Measurements from ENCODE around the gene VCX3A. TPM values are rescaled to one million over a fixed set of nuclear protein-coding genes. Genes with fewer than 3 reads are reported as not detected.
"Not testable (repeated sequence)": the region's sequence is repeated elsewhere in the genome, so short reads cannot be mapped to it uniquely, and the experiment has no call there.

The VCX3A gene
- total RNA-seq (not detected), polyA plus RNA-seq (not detected)
- long read RNA-seq, donor 1 = 0 reads
- long read RNA-seq, donor 2 = 0 reads
- long read RNA-seq, donor 3 = 0 reads

- intact Hi-C loops (cut with DNase I); H3K36me3 ChIP-seq; H3K27ac ChIP-seq; H3K27me3 ChIP-seq; DNase-seq; H3K4me3 ChIP-seq; H3K9me3 ChIP-seq; H3K4me1 ChIP-seq; ATAC-seq: not testable (repeated sequence)
- WGBS, 2 donors = 75 to 92% methylated on average over 1 of the region's 1 CpG
Measured at GRCh38 chrX:6535018-6535417, at the start of gene VCX3A. Gene VCX3A (minus strand): TSS chrX:6535118. CDS start chrX:6534497, 621 bp downstream.

- no peak for DNase-seq
- Histone ChIP-seq H3K27me3 (no peaks in the 10 kb centered on the region), H3K36me3 (no peaks in the 10 kb centered on the region), H3K27ac (no peak overlapping the region), H3K4me3 (no peak overlapping the region), H3K9me3 (peaks cover 0 to under 1% (median 0%) of the 10 kb centered on the region in 11 donors), H3K4me1 (no peaks in the 10 kb centered on the region)
- no peak for ATAC-seq
- TF ChIP-seq, protein P1, sequence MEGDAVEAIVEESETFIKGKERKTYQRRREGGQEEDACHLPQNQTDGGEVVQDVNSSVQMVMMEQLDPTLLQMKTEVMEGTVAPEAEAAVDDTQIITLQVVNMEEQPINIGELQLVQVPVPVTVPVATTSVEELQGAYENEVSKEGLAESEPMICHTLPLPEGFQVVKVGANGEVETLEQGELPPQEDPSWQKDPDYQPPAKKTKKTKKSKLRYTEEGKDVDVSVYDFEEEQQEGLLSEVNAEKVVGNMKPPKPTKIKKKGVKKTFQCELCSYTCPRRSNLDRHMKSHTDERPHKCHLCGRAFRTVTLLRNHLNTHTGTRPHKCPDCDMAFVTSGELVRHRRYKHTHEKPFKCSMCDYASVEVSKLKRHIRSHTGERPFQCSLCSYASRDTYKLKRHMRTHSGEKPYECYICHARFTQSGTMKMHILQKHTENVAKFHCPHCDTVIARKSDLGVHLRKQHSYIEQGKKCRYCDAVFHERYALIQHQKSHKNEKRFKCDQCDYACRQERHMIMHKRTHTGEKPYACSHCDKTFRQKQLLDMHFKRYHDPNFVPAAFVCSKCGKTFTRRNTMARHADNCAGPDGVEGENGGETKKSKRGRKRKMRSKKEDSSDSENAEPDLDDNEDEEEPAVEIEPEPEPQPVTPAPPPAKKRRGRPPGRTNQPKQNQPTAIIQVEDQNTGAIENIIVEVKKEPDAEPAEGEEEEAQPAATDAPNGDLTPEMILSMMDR (IDR thresholded peaks at IDR 0.05) = no peak
- WGBS, 2 donors = 70 to 82% methylated on average over 5 of the region's 5 CpGs
- intact Hi-C loops (cut with DNase I) = no loop called here
Measured at GRCh38 chrX:6574762-6575161, 39.8 kb upstream of the VCX3A start.

GRCh38 chrX:6568031-6568430 lies 33.1 kb upstream of the VCX3A start:
- Histone ChIP-seq H3K27ac (no peak overlapping the region), H3K36me3 (no peaks in the 10 kb centered on the region), H3K27me3 (no peaks in the 10 kb centered on the region), H3K4me3 (no peak overlapping the region), H3K9me3 (no peaks in the 10 kb centered on the region), H3K4me1 (no peaks in the 10 kb centered on the region)
- DNase-seq (no peak), ATAC-seq (no peak)
- intact Hi-C loops (cut with DNase I) = no loop called here
- WGBS, 2 donors = 40 to 51% methylated on average over 3 of the region's 3 CpGs
- TF ChIP-seq, protein P1 (IDR thresholded peaks at IDR 0.05) = no peak

- no peak for DNase-seq
- intact Hi-C loops (cut with DNase I) = no loop called here
- no peak for ATAC-seq
- WGBS, 2 donors = 81 to 87% methylated on average over 5 of the region's 5 CpGs
- Histone ChIP-seq H3K36me3 (no peaks in the 10 kb centered on the region), H3K4me1 (no peaks in the 10 kb centered on the region), H3K27ac (no peak overlapping the region), H3K4me3 (no peak overlapping the region), H3K9me3 (peaks cover 0 to 14% (median 0%) of the 10 kb centered on the region in 11 donors), H3K27me3 (no peaks in the 10 kb centered on the region)
- TF ChIP-seq, protein P1 (IDR thresholded peaks at IDR 0.05) = no peak
Measured at GRCh38 chrX:6558979-6559378, 24.1 kb upstream of the VCX3A start.

- Histone ChIP-seq H3K4me1 (no peaks in the 10 kb centered on the region), H3K27ac (no peak overlapping the region), H3K9me3 (peaks cover 0 to 21% (median 0%) of the 10 kb centered on the region in 11 donors), H3K36me3 (no peaks in the 10 kb centered on the region), H3K4me3 (no peak overlapping the region), H3K27me3 (no peaks in the 10 kb centered on the region)
- intact Hi-C loops (cut with DNase I) = no loop called here
- DNase-seq = no peak
- 92 to 93% methylated on average over 3 of the region's 3 CpGs for WGBS, 2 donors
- TF ChIP-seq, protein P1 (IDR thresholded peaks at IDR 0.05) = no peak
- no peak for ATAC-seq
Measured at GRCh38 chrX:6557690-6558089, 22.8 kb upstream of the VCX3A start.

All from heart right ventricle (tissue), 16 donors.